ENCODE measurements around the gene EXOC6B.

GRCh38 chr2:72497763-72498162, 328.1 kb downstream of the EXOC6B start:
- TF ChIP-seq POLR2A (IDR thresholded peaks at IDR 0.05; ENCODE audit: control extremely low read depth in 1 of 2, low read depth in 2 of 2, low read length in 2 of 2) (no peak), RAD21 (IDR thresholded peaks at IDR 0.05 in 1 of 2, conservative IDR thresholded peaks at IDR 0.05 in 1 of 2; ENCODE audit: low read depth in 2 of 2, low read length in 2 of 2) (no peak), JUND (IDR thresholded peaks at IDR 0.05; ENCODE audit: low read length) (no peak), EZH2 (IDR thresholded peaks at IDR 0.05; ENCODE audit: low read depth, low read length, severe bottlenecking) (no peak)
